Osteocyte (in vitro differentiated cells): ENCODE data around the gene TMOD1. TPM values are rescaled to one million over a fixed set of nuclear protein-coding genes. Genes with fewer than 3 reads are reported as not detected.

Source experiments
- DNase-seq: peaks from one replicate; pipeline ENCODE4 v3.0.0; 2021; ENCODE audit warnings: mixed read lengths; ENCODE audit not compliant: unreplicated experiment; ENCODE audit errors: extremely low spot score
- H3K27ac Mint-ChIP-seq: one replicate; pipeline ENCODE4 v1.8.0; 2021; ENCODE audit warnings: mild to moderate bottlenecking, mixed read lengths; ENCODE audit not compliant: unreplicated experiment
- H3K27me3 Mint-ChIP-seq: one replicate; pipeline ENCODE4 v1.8.0; 2021; ENCODE audit warnings: mixed read lengths; ENCODE audit not compliant: unreplicated experiment
- H3K36me3 Mint-ChIP-seq: one replicate; pipeline ENCODE4 v1.8.0; 2021; ENCODE audit warnings: mixed read lengths; ENCODE audit not compliant: unreplicated experiment
- H3K4me1 Mint-ChIP-seq: one replicate; pipeline ENCODE4 v1.8.0; 2021; ENCODE audit warnings: mixed read lengths; ENCODE audit not compliant: unreplicated experiment
- H3K4me3 Mint-ChIP-seq: one replicate; pipeline ENCODE4 v1.8.0; 2021; ENCODE audit warnings: mild to moderate bottlenecking, moderate library complexity, mixed read lengths; ENCODE audit not compliant: unreplicated experiment
- H3K9me3 Mint-ChIP-seq: one replicate; pipeline ENCODE4 v1.8.0; 2021; ENCODE audit warnings: mixed read lengths; ENCODE audit not compliant: unreplicated experiment
- total RNA-seq: library from RNA; stranded (reverse); gene quantifications from 2 replicates; pipeline ENCODE4 v1.2.1, GENCODE V29; 2021
- TF ChIP-seq, protein P1 (sequence below): fragments of 200-600 bp; sonication (generic); IDR thresholded peaks from 2 replicates; pipeline ENCODE4 v1.5.0; 2021; ENCODE audit warnings: antibody characterized with exemption, mild to moderate bottlenecking, moderate library complexity

Gene TMOD1
- total RNA-seq, 1 donor from 2014 or later = not detected

DNA sequence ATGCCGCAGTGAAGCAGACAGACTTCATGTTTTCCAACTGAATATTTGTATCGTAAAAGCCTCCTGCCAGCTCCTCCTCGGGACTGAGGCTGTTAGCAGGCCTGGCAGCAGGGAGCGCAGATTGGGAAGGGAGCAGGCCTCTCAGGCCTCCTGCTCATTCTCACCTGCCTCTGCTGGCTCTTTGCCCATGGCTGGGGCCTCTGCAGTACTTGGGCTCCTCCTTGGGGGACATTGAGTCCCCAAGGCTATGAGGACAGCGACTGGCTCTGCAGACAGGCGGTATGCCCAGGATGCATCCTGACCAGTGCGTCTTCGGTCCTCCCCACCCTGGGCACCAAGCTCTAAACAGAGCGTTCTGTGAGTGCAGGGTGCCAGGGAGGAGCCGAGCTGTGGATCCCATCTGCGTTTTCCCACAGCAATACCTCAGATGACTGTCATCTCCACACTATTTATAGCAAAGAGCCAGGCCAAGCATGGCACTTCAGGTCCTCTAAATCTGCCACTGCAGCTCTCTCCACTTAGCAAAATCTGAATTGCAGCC, 93.0 kb downstream of the TMOD1 start:
- Mint-ChIP-seq H3K9me3 (no peaks in the 10 kb centered on the region), H3K36me3 (no peaks in the 10 kb centered on the region), H3K4me3 (no peak overlapping the region), H3K27ac (no peak overlapping the region), H3K27me3 (peaks cover 32% of the 10 kb centered on the region), H3K4me1 (peaks cover 4% of the 10 kb centered on the region)
- TF ChIP-seq, protein P1, sequence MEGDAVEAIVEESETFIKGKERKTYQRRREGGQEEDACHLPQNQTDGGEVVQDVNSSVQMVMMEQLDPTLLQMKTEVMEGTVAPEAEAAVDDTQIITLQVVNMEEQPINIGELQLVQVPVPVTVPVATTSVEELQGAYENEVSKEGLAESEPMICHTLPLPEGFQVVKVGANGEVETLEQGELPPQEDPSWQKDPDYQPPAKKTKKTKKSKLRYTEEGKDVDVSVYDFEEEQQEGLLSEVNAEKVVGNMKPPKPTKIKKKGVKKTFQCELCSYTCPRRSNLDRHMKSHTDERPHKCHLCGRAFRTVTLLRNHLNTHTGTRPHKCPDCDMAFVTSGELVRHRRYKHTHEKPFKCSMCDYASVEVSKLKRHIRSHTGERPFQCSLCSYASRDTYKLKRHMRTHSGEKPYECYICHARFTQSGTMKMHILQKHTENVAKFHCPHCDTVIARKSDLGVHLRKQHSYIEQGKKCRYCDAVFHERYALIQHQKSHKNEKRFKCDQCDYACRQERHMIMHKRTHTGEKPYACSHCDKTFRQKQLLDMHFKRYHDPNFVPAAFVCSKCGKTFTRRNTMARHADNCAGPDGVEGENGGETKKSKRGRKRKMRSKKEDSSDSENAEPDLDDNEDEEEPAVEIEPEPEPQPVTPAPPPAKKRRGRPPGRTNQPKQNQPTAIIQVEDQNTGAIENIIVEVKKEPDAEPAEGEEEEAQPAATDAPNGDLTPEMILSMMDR = no peak
- DNase-seq = peak; percentile 81

DNA sequence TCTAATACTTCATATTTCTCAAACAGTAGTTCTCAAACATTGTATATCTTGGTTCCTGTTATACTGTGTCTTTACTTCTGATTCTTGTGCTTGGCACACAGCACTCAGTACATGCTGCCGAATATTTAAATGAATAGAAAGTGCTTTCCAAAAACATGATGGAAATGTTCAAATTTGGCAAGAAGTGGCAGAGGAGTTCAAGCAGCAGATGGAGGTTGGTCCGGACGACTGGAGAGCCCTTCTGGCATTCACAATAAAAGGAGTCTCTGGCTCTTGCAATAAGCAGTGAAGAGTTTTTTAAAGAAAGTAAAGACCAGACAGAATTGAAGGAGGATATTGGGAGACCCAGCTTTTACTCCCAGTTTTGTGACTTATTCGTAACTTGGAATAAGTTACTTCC, 95.4 kb downstream of the TMOD1 start:
- TF ChIP-seq, protein P1 = no peak
- no peak for DNase-seq
- Mint-ChIP-seq H3K36me3 (peaks cover 5% of the 10 kb centered on the region), H3K4me3 (no peak overlapping the region), H3K4me1 (peaks cover 4% of the 10 kb centered on the region), H3K27ac (no peak overlapping the region), H3K27me3 (peaks cover 21% of the 10 kb centered on the region), H3K9me3 (no peaks in the 10 kb centered on the region)

DNA sequence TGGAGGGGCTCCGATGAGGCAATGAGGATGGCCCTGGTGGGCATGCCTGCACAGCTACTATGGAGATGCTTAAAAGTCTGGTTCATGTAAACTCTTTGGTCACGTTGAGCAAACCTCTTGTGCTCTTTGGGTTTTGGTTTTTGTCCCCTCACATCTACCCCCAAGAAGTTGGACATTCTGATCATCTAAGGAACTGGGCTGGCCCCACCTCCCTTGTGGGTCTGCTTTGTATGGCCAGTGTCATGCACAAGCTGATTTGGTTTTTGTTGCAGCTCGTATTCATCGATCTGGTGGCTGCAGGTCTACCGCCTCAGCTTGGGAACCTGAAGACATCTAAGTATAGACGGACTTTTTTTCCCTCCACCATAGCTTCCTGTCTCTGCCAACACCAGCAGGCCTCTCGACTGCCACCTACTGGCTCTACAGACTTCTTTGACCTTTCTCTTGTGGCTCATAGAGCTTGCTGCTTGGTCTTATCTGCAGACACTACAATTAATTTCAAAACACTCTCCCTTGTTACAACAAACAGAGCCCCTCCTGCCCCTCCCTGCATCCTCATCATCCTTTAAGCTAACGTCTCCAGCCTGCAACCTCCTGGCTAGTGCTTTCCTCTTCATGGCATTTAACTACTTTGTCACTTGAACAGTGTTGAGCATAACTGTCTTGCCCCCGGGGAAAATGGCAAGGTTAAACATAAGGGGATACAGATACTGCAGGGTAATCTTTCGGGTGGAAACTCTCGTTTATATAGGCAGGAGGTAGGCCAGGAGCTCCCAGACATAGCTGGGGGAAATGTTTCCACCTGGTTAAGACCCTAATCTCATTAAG, 97.2 kb downstream of the TMOD1 start:
- Mint-ChIP-seq H3K4me1 (peaks cover 4% of the 10 kb centered on the region), H3K4me3 (no peak overlapping the region), H3K27me3 (peaks cover 7% of the 10 kb centered on the region), H3K36me3 (peaks cover 17% of the 10 kb centered on the region), H3K27ac (no peak overlapping the region), H3K9me3 (no peaks in the 10 kb centered on the region)
- TF ChIP-seq, protein P1 = peak; percentile 83
- DNase-seq = peak; percentile 85

DNA sequence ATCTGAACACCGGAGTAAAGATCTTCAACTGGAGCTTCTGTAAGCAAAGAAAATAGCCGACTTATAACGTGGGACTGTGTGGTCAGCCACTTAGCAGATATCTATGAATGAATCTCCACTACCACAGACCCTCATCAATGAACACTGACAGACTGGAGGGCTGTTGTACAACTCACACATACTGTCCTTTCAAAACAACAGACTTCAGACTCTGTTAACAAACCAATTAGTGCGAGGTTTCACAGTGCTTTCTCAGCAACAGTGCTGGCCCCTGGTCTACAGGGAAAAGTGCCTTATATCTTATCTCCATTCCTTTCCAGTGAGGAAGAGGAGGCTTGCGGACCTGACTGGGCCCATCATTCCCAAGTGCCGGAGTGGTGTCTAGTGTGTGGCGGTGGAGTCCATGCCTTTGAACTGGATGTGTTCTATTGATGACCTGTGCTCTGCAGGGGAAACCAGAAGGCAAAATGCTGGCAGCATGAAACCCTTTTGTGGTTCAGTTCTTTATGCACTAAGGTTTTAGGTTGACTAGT, 97.9 kb downstream of the TMOD1 start:
- Mint-ChIP-seq H3K9me3 (no peaks in the 10 kb centered on the region), H3K4me1 (peaks cover 4% of the 10 kb centered on the region), H3K36me3 (peaks cover 17% of the 10 kb centered on the region), H3K27me3 (peaks cover 5% of the 10 kb centered on the region), H3K4me3 (no peak overlapping the region), H3K27ac (no peak overlapping the region)
- TF ChIP-seq, protein P1 = no peak
- peak; percentile 54 for DNase-seq
